ENCODE results near the gene KRCC1.

KRCC1 gene

GRCh38 chr2:88055371-88056128, at the start of gene KRCC1:
TSS of gene KRCC1 (minus strand) at chr2:88055783. CDS start at chr2:88028563, 27,220 bp downstream.
- peak; percentile 97 for DNase-seq (ENCODE audit: low spot score)

- DNase-seq (ENCODE audit: low spot score) = no peak
Observed at GRCh38 chr2:88100489-88100858, 44.9 kb upstream of the KRCC1 start.

GRCh38 chr2:88099798-88100488, 44.4 kb upstream of the KRCC1 start:
- DNase-seq (ENCODE audit: low spot score) = no peak

GRCh38 chr2:88098558-88098900, 42.9 kb upstream of the KRCC1 start:
- no peak for DNase-seq (ENCODE audit: low spot score)

GRCh38 chr2:88097891-88098557, 42.4 kb upstream of the KRCC1 start:
- no peak for DNase-seq (ENCODE audit: low spot score)

- DNase-seq (ENCODE audit: low spot score) = no peak
Observed at GRCh38 chr2:88097192-88097591, 41.6 kb upstream of the KRCC1 start.

- DNase-seq (ENCODE audit: low spot score) = no peak
Observed at GRCh38 chr2:88096708-88097107, 41.1 kb upstream of the KRCC1 start.

- no peak for DNase-seq (ENCODE audit: low spot score)
Observed at GRCh38 chr2:88095022-88095421, 39.4 kb upstream of the KRCC1 start.

GRCh38 chr2:88092773-88093172, 37.2 kb upstream of the KRCC1 start:
- no peak for DNase-seq (ENCODE audit: low spot score)

GRCh38 chr2:88091943-88092342, 36.4 kb upstream of the KRCC1 start:
- no peak for DNase-seq (ENCODE audit: low spot score)

GRCh38 chr2:88090446-88091283, 35.1 kb upstream of the KRCC1 start:
- DNase-seq (ENCODE audit: low spot score) = no peak

GRCh38 chr2:88088999-88089398, 33.4 kb upstream of the KRCC1 start:
- no peak for DNase-seq (ENCODE audit: low spot score)

- DNase-seq (ENCODE audit: low spot score) = no peak
Observed at GRCh38 chr2:88087763-88088162, 32.2 kb upstream of the KRCC1 start.

GRCh38 chr2:88087073-88087472, 31.5 kb upstream of the KRCC1 start:
- no peak for DNase-seq (ENCODE audit: low spot score)

GRCh38 chr2:88086401-88086800, 30.8 kb upstream of the KRCC1 start:
- no peak for DNase-seq (ENCODE audit: low spot score)

- DNase-seq (ENCODE audit: low spot score) = no peak
Observed at GRCh38 chr2:88085602-88086001, 30.0 kb upstream of the KRCC1 start.

- DNase-seq (ENCODE audit: low spot score) = no peak
Observed at GRCh38 chr2:88085099-88085498, 29.5 kb upstream of the KRCC1 start.

GRCh38 chr2:88082781-88083180, 27.2 kb upstream of the KRCC1 start:
- no peak for DNase-seq (ENCODE audit: low spot score)

- DNase-seq (ENCODE audit: low spot score) = no peak
Observed at GRCh38 chr2:88081924-88082608, 26.5 kb upstream of the KRCC1 start.

- no peak for DNase-seq (ENCODE audit: low spot score)
Observed at GRCh38 chr2:88080545-88080944, 25.0 kb upstream of the KRCC1 start.

GRCh38 chr2:88078643-88079172, 23.1 kb upstream of the KRCC1 start:
- no peak for DNase-seq (ENCODE audit: low spot score)

Data from CD4-positive, alpha-beta T cell treated with Interleukin-6 at 100 ng/mL for 8 hours (primary cell).